Glutamatergic neuron (in vitro differentiated cells): ENCODE data around the gene IL22RA1. TPM values are rescaled to one million over a fixed set of nuclear protein-coding genes. Genes with fewer than 3 reads are reported as not detected.

Source experiments
- DNase-seq: peaks from one replicate; pipeline ENCODE4 v3.0.0; 2022
- H3K27ac Mint-ChIP-seq: one replicate; pipeline ENCODE4 v1.8.0; 2020; ENCODE audit warnings: mild to moderate bottlenecking, mixed read lengths, inconsistent platforms; ENCODE audit not compliant: unreplicated experiment
- H3K27me3 Mint-ChIP-seq: one replicate; pipeline ENCODE4 v1.8.0; 2020; ENCODE audit warnings: mild to moderate bottlenecking, moderate library complexity, mixed read lengths, inconsistent platforms; ENCODE audit not compliant: unreplicated experiment
- H3K36me3 Mint-ChIP-seq: one replicate; pipeline ENCODE4 v1.8.0; 2020; ENCODE audit warnings: mild to moderate bottlenecking, mixed read lengths, inconsistent platforms; ENCODE audit not compliant: unreplicated experiment
- H3K4me1 Mint-ChIP-seq: one replicate; pipeline ENCODE4 v1.8.0; 2020; ENCODE audit warnings: mild to moderate bottlenecking, low read depth, mixed read lengths, inconsistent platforms; ENCODE audit not compliant: unreplicated experiment
- H3K4me3 Mint-ChIP-seq: one replicate; pipeline ENCODE4 v1.8.0; 2020; ENCODE audit warnings: mild to moderate bottlenecking, mixed read lengths, inconsistent platforms; ENCODE audit not compliant: unreplicated experiment
- H3K9me3 Mint-ChIP-seq: one replicate; pipeline ENCODE4 v1.8.0; 2020; ENCODE audit warnings: mild to moderate bottlenecking, moderate library complexity, mixed read lengths, inconsistent platforms; ENCODE audit not compliant: unreplicated experiment
- total RNA-seq: library from RNA; stranded (reverse); fragmentation: NEBNext Ultra II Directional; extraction: Animal tissue kit (Norgen Biotek cat#: 25700); gene quantifications from one replicate; pipeline ENCODE4 v1.2.1, GENCODE V29; 2021; ENCODE audit not compliant: unreplicated experiment
- TF ChIP-seq, protein P1 (sequence below): fragments of 200-600 bp; sonication (generic); IDR thresholded peaks from one replicate; pipeline ENCODE4 v1.5.0; 2021; ENCODE audit not compliant: partially characterized antibody, unreplicated experiment

Gene IL22RA1
- total RNA-seq, 1 donor from 2014 or later = not detected

DNA sequence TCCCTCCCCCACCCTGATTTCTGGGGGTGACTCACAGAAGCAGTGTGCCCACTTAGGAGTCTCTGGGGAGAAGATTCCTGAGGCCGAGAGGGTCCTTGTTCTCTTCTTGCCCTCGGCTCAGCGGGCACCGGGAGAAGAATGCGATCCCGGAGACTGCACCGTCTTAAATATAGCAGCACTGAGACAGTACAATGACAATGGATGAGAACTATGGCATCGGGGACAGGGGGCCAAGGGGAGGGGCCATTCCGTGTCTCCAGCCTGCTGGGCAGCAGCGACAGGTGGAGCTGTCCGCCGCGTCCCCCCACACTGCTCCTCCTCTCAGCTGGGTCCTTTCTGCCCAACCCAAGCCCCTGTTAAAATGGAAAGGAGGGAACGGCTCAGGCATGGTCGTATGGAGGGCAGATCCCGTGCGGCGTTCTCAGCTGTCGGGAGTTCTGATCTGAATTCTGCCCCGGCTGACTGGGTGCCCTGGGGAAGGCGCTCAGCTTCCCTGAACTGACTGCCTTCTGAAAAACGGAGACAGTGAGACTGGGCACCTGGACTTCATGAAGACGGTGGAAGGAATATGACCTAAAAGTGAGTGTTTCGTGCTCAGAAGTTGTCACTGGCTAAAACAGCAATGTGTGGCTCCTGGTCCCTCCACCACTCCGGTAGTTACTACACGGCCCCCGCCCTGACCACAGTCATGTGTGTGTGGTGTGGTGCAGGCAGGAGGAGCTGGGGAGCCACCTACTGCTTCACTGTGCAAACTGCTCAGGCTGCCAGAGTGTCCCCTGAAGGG, 30.8 kb downstream of the IL22RA1 start, which contains the start of gene MYOM3:
Gene MYOM3, minus strand, starts transcription at position 140 of the 784 bp plus-strand sequence. CDS start 3,499 bp downstream, outside the sequence.
- peaks cover 3% of the 10 kb centered on the region for H3K9me3 Mint-ChIP-seq
- no peak within 1 kb of the TSS for H3K27ac Mint-ChIP-seq
- TF ChIP-seq, protein P1, sequence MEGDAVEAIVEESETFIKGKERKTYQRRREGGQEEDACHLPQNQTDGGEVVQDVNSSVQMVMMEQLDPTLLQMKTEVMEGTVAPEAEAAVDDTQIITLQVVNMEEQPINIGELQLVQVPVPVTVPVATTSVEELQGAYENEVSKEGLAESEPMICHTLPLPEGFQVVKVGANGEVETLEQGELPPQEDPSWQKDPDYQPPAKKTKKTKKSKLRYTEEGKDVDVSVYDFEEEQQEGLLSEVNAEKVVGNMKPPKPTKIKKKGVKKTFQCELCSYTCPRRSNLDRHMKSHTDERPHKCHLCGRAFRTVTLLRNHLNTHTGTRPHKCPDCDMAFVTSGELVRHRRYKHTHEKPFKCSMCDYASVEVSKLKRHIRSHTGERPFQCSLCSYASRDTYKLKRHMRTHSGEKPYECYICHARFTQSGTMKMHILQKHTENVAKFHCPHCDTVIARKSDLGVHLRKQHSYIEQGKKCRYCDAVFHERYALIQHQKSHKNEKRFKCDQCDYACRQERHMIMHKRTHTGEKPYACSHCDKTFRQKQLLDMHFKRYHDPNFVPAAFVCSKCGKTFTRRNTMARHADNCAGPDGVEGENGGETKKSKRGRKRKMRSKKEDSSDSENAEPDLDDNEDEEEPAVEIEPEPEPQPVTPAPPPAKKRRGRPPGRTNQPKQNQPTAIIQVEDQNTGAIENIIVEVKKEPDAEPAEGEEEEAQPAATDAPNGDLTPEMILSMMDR = no peak
- no peak within 1 kb of the TSS for H3K4me3 Mint-ChIP-seq
- DNase-seq = no peak
- H3K36me3 Mint-ChIP-seq = no peaks in the 10 kb centered on the region
- peaks cover 4% of the 10 kb centered on the region for H3K4me1 Mint-ChIP-seq
- H3K27me3 Mint-ChIP-seq = no peaks in the 10 kb centered on the region

DNA sequence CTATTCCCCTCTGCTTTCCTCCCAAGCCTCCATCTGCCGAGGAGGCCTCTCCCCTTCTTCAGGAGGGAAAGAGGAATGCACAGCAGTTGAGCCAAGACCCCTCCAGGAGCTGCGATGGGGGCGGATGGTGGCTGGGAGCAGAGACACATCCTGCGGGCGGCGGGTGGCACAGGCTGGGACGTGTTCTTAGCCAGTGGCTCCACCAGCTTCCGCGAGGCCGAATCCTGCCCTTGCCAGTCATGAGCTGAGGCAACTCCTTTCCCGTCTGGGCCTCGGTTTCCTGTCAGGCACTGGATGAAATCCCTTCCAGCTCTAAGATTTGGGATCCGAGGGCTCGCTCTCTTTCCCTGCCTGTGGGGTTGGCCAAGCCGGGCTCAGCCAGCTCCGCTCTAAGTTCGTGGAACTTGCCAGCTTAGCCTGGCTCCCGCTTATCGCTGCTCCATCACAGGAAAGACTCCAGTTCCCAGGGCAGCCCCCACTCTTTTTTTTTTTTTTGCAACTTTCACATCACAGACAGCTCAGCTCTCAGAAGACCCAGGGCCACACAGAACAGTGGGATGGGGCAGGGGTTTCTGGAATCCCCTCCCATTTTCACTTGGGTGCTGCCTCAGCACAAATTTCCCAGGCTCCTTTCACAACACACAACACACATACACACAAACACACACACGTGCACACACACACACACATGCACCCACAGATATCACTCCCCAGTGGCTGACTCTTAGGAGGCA, 31.5 kb downstream of the IL22RA1 start:
- no peak for DNase-seq
- Mint-ChIP-seq H3K36me3 (no peaks in the 10 kb centered on the region), H3K4me3 (no peak overlapping the region), H3K27ac (no peak overlapping the region), H3K9me3 (peaks cover 3% of the 10 kb centered on the region), H3K27me3 (no peaks in the 10 kb centered on the region), H3K4me1 (peaks cover 4% of the 10 kb centered on the region)
- TF ChIP-seq, protein P1 = no peak

DNA sequence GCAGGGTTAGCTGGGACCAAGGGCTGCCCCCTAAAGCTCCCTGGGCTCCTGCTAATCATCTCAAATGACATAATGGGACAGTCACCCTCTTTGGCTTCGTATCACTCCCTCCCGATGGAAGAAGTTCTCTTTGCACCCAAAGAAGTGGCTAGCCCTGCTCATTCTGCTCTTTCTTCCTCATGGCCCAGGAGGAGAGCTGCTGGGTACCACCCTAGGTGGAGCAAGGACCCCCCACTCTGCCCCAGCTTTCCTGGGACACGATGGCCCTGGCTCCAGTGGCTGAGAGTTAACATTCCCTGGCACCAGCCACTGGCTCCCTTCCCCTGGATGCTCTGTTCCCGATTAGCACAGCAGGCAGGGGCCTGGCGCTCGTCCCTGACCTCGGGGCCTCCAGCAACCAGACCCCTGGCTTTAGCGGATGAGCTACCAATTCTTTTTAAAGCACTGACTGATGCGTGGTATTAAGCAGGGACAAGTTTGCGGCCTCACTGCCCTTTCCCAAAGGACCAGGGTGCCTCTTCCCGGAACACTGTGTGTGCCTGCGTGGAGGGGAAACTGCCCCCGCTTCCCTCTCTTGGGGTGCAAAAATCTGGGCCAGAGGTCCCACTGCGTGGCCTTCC, 32.2 kb downstream of the IL22RA1 start:
- Mint-ChIP-seq H3K27ac (no peak overlapping the region), H3K36me3 (no peaks in the 10 kb centered on the region), H3K4me1 (peaks cover 4% of the 10 kb centered on the region), H3K27me3 (no peaks in the 10 kb centered on the region), H3K4me3 (no peak overlapping the region), H3K9me3 (peaks cover 3% of the 10 kb centered on the region)
- TF ChIP-seq, protein P1 = no peak
- DNase-seq = no peak

DNA sequence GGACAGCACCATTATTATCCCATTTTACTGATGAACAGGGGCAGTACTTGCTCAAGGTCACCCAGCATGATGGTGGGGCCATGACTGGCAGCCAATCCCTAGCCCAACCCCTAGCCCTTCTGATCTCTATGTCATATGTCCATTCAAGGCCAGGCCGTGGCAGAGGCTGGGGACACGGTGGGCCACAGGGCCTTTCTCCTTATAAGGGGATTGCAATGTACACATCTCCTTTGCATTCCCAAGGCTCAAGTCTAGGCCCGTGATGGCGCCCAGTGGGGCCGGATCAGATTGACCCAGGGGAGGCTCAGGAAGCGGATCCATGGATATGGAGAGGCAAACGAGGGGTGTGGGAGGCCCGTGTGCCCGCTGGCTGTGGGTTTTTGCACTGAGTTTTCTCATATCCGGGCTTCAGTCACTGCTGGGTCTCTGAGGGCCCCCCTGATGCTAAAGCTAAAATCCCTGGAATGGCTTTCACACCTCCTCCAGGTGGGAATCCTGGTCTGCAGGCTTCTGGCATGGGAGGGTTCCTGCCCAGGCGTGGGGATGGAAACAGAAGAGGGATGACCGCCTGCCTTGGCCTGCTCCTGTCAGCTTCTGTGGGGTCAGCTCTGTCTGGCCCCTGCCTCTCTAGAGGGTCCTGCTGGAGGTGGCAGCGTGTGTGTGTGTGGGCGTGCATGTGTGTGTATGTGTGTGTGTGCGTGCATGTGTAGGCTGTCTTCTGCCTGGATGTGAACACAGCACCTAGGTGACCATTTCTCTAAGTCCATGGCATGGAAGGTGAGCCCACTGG, 33.1 kb downstream of the IL22RA1 start:
- Mint-ChIP-seq H3K4me1 (peaks cover 6% of the 10 kb centered on the region), H3K36me3 (no peaks in the 10 kb centered on the region), H3K27me3 (no peaks in the 10 kb centered on the region), H3K4me3 (no peak overlapping the region), H3K9me3 (peaks cover 3% of the 10 kb centered on the region), H3K27ac (no peak overlapping the region)
- DNase-seq = no peak
- TF ChIP-seq, protein P1 = no peak
